Smooth muscle cell (in vitro differentiated cells): ENCODE results near the gene RND2. TPM values are rescaled to one million over a fixed set of nuclear protein-coding genes. Genes with fewer than 3 reads are reported as not detected.

Experiments
- DNase-seq: peaks from one replicate; lab custom pipeline; 2025; ENCODE audit not compliant: unreplicated experiment; lab: John Stamatoyannopoulos, UW
- H2AFZ ChIP-seq: fragments of 200-600 bp; sonication (generic); 2 replicates; pipeline ENCODE4 v1.6.0; 2016; ENCODE audit warnings: antibody characterized with exemption, low read depth, mild to moderate bottlenecking
- H3F3A ChIP-seq: fragments of 200-600 bp; sonication (generic); 2 replicates; pipeline ENCODE4 v1.6.0; 2017; ENCODE audit warnings: antibody characterized with exemption, low read depth
- H3K27ac ChIP-seq: fragments of 200-600 bp; sonication (generic); 2 replicates; pipeline ENCODE4 v1.5.1; 2016; ENCODE audit warnings: low read depth, mild to moderate bottlenecking
- H3K27me3 ChIP-seq: fragments of 200-600 bp; sonication (generic); 2 replicates; pipeline ENCODE4 v1.6.1; 2016; ENCODE audit warnings: low read depth, mild to moderate bottlenecking
- H3K36me3 ChIP-seq: fragments of 200-600 bp; sonication (generic); 2 replicates; pipeline ENCODE4 v1.5.1; 2016; ENCODE audit warnings: low read depth
- H3K4me1 ChIP-seq: fragments of 200-600 bp; sonication (generic); 2 replicates; pipeline ENCODE4 v1.5.1; 2016; ENCODE audit warnings: low read depth
- H3K4me2 ChIP-seq: fragments of 200-600 bp; sonication (generic); 2 replicates; pipeline ENCODE4 v1.6.0; 2016; ENCODE audit warnings: mild to moderate bottlenecking
- H3K4me3 ChIP-seq: fragments of 200-600 bp; sonication (generic); 2 replicates; pipeline ENCODE4 v1.5.1; 2016; ENCODE audit warnings: mild to moderate bottlenecking
- H3K79me2 ChIP-seq: fragments of 200-600 bp; sonication (generic); 2 replicates; pipeline ENCODE4 v1.6.0; 2016; ENCODE audit warnings: low read depth, mild to moderate bottlenecking
- H3K9ac ChIP-seq: fragments of 200-600 bp; sonication (generic); 2 replicates; pipeline ENCODE4 v1.6.0; 2016; ENCODE audit warnings: low read depth
- H3K9me3 ChIP-seq: fragments of 200-600 bp; sonication (generic); replicated peaks from 2 replicates; pipeline ENCODE4 v1.5.1; 2016; ENCODE audit warnings: low read depth
- H4K20me1 ChIP-seq: fragments of 200-600 bp; sonication (generic); 2 replicates; pipeline ENCODE4 v1.6.0; 2016; ENCODE audit warnings: low read depth
- CTCF ChIP-seq: fragments of 200-600 bp; sonication (generic); IDR thresholded peaks from 2 replicates; pipeline ENCODE4 v1.5.1; 2017; ENCODE audit warnings: borderline replicate concordance, mild to moderate bottlenecking, antibody characterized with exemption; ENCODE audit not compliant: insufficient read depth, poor library complexity, severe bottlenecking
- WGBS: methylation state at CpG from one replicate; pipeline ENCODE4 v1.1.7; 2016; ENCODE audit warnings: low lambda C conversion rate; 5-methylcytosine and 5-hydroxymethylcytosine counted together
- polyA plus RNA-seq: library from polyadenylated mRNA; unstranded; fragments of >200 nt; fragmentation: Nextera tagmentation; extraction: Ambion mirVana; gene quantifications from 2 replicates; pipeline ENCODE4 v1.2.1, GENCODE V29; 2016
- total RNA-seq: library from RNA; depleted of rRNA; stranded (reverse); fragments of >200 nt; gene quantifications from 2 replicates; pipeline ENCODE4 v1.2.3, GENCODE V29; 2014

RND2 gene
- total and polyA plus RNA-seq, 2 experiments from 2014 or later, result 0.27 to 1.1 TPM

GRCh38 chr17:42980274-42980765, 44.7 kb upstream of the RND2 start, which contains the start of gene RUNDC1:
RUNDC1 (plus strand) TSS chr17:42980565; CDS start chr17:42980577, 12 bp downstream.
- Histone ChIP-seq H3K4me3 (peak within 1 kb of the TSS; percentile 93), H4K20me1 (peaks cover 27% of the 10 kb centered on the region), H3K27me3 (no peaks in the 10 kb centered on the region), H2AFZ (peak within 1 kb of the TSS; percentile 79), H3K4me1 (peaks cover 7% of the 10 kb centered on the region), H3K79me2 (peaks cover 37% of the 10 kb centered on the region), H3K27ac (peak within 1 kb of the TSS; percentile 81), H3K36me3 (no peaks in the 10 kb centered on the region), H3K4me2 (peak within 1 kb of the TSS; percentile 99), H3K9me3 (no peaks in the 10 kb centered on the region), H3K9ac (peak within 1 kb of the TSS; percentile 90), H3F3A (no peaks in the 10 kb centered on the region)
- TF ChIP-seq CTCF, result no peak
- WGBS, result under 1% methylated on average over 25 of the region's 39 CpGs
- peak; percentile 60 for DNase-seq

GRCh38 chr17:42980766-42981397, 44.1 kb upstream of the RND2 start:
- no peaks in the 10 kb centered on the region for H3F3A ChIP-seq
- H3K4me1 ChIP-seq, result peaks cover 7% of the 10 kb centered on the region
- peaks cover 30% of the 10 kb centered on the region for H4K20me1 ChIP-seq
- H2AFZ ChIP-seq, result peak overlapping the region; percentile 79
- no peaks in the 10 kb centered on the region for H3K27me3 ChIP-seq
- peak overlapping the region; percentile 99 for H3K4me2 ChIP-seq
- peaks cover 37% of the 10 kb centered on the region for H3K79me2 ChIP-seq
- 1% methylated on average over 49 of the region's 67 CpGs for WGBS
- H3K4me3 ChIP-seq, result peak overlapping the region; percentile 93
- H3K36me3 ChIP-seq, result no peaks in the 10 kb centered on the region
- no peak for DNase-seq
- no peaks in the 10 kb centered on the region for H3K9me3 ChIP-seq
- TF ChIP-seq CTCF, result no peak
- peak overlapping the region; percentile 81 for H3K27ac ChIP-seq
- H3K9ac ChIP-seq, result peak overlapping the region; percentile 90

GRCh38 chr17:42982266-42982665, 42.8 kb upstream of the RND2 start:
- peaks cover 6% of the 10 kb centered on the region for H3K36me3 ChIP-seq
- no peak overlapping the region for H3K27ac ChIP-seq
- H3K9ac ChIP-seq, result no peak overlapping the region
- H3F3A ChIP-seq, result no peaks in the 10 kb centered on the region
- no peak overlapping the region for H3K4me3 ChIP-seq
- H3K4me1 ChIP-seq, result peaks cover 7% of the 10 kb centered on the region
- H3K9me3 ChIP-seq, result no peaks in the 10 kb centered on the region
- H2AFZ ChIP-seq, result no peak overlapping the region
- no peaks in the 10 kb centered on the region for H3K27me3 ChIP-seq
- H4K20me1 ChIP-seq, result peaks cover 30% of the 10 kb centered on the region
- H3K79me2 ChIP-seq, result peaks cover 37% of the 10 kb centered on the region
- DNase-seq, result no peak
- peak overlapping the region; percentile 99 for H3K4me2 ChIP-seq
- no peak for TF ChIP-seq CTCF

GRCh38 chr17:42985225-42985624, 39.8 kb upstream of the RND2 start:
- H3F3A ChIP-seq, result no peaks in the 10 kb centered on the region
- no peaks in the 10 kb centered on the region for H3K4me1 ChIP-seq
- no peak overlapping the region for H2AFZ ChIP-seq
- H3K79me2 ChIP-seq, result peaks cover 37% of the 10 kb centered on the region
- H3K27me3 ChIP-seq, result no peaks in the 10 kb centered on the region
- no peak overlapping the region for H3K4me3 ChIP-seq
- DNase-seq, result no peak
- no peak for TF ChIP-seq CTCF
- H3K9me3 ChIP-seq, result no peaks in the 10 kb centered on the region
- H3K27ac ChIP-seq, result no peak overlapping the region
- WGBS, result 82% methylated on average over 1 of the region's 1 CpG
- peaks cover 30% of the 10 kb centered on the region for H4K20me1 ChIP-seq
- peaks cover 22% of the 10 kb centered on the region for H3K36me3 ChIP-seq
- H3K9ac ChIP-seq, result no peak overlapping the region
- H3K4me2 ChIP-seq, result no peak overlapping the region
